NK-92 (cell line): Measurements from ENCODE around the gene LDHB.
"Not testable (repeated sequence)": the region's sequence is repeated elsewhere in the genome, so short reads cannot be mapped to it uniquely, and the experiment has no call there.

Source experiments
- DNase-seq: peaks from one replicate; lab custom pipeline; 2025; ENCODE audit not compliant: unreplicated experiment; lab: John Stamatoyannopoulos, UW

Gene LDHB

GRCh38 chr12:21614506-21614905, 43.1 kb downstream of the LDHB start:
- DNase-seq, result no peak

DNA sequence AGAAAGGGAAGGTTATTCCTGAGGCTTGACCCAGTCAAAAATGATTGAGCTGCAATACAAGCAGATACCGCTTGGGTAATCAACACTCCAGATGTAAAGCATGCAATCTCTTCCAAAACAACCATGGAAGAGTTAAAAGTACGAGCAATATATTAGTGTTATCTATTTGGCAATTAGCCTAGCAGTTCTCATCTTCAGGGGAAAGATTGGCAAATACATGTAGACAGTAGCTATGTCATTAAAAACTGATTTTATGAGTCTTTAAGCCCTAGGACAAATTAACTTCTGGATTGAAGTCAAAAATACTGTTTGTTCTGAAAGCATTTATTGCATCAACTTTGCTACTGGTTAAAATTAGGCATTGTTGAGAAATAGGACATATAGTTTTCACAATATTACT, 43.7 kb downstream of the LDHB start:
- no peak for DNase-seq

DNA sequence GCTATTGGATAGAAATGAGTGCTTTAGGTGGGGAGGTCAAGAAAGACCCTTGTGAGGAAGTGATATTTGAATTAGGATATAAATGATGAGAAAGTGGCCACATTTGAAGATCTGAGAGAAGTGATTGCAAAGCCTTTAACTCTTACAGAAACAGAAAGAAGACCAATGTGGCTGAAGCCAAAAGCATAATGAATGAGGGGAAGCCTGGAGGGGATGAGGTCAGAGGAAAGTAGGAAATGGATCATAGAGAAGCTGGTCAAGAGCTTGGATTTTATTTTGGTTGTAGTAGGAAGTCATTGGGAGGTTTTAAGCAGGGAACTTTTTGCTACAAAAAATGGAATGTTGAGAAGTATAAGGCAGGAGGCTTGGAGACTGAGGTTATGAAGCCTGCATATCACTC, 49.4 kb downstream of the LDHB start:
- no peak for DNase-seq

- no peak for DNase-seq
Observed at GRCh38 chr12:21607701-21608100, 49.9 kb downstream of the LDHB start.

GRCh38 chr12:21606175-21606574, 51.5 kb downstream of the LDHB start:
- no peak for DNase-seq

- no peak for DNase-seq
Observed at GRCh38 chr12:21604245-21605101, 53.2 kb downstream of the LDHB start, which contains the start of gene GYS2. Gene GYS2, minus strand, starts transcription at chr12:21604847. Its CDS starts 255 bp downstream, at chr12:21604592.

GRCh38 chr12:21602774-21603173, 54.9 kb downstream of the LDHB start:
- DNase-seq, result no peak

DNA sequence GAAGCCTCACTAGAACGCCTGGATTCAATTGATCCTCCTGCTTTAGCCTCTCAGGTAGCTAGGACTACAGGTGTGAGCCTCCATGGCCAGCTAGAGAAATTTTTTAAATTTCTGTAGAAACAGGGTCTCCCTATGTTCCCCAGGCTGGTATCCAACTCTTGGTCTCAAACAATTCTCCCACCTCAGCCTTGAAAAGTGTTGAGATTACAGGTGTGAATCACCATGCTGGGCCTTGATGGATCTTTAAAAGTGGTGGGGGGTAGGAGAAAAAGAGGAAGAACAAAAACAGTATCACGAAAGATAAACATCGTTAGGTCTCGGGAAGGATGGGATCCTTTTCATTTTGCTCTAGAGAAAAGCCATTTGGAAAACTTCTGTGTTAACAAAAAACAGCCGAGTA, 57.4 kb downstream of the LDHB start:
- DNase-seq, result no peak

GRCh38 chr12:21599143-21599999, 58.3 kb downstream of the LDHB start:
- DNase-seq, result no peak

GRCh38 chr12:21598651-21599050, 59.0 kb downstream of the LDHB start:
- no peak for DNase-seq

- not testable (repeated sequence) for DNase-seq
Observed at GRCh38 chr12:21595356-21595755, 62.3 kb downstream of the LDHB start.

DNA sequence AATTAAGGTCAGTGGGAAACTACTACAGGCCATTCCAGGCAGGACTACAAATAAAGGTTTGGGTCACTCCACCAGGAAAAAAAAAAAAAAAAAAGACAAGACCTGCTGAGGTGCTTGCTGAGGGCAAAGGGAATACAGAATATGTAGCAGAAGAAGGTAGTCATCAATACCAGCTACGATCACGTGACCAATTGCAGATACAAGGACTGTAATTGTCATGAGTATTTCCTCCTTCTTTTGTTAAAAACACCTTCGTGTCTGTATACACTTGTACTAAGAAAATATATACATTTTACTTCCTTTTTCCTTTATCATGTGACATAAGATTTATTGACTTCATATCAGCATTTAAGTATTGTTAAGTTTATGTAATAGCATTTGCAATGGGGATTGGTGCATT, 72.2 kb downstream of the LDHB start:
- no peak for DNase-seq
